HEK293T (cell line): ENCODE data around the gene NOD2.

Experiments used
- ARNT ChIP-seq: fragments of 450-650 bp; IDR thresholded peaks from 2 replicates; pipeline ENCODE4 v1.6.1; 2017; ENCODE audit warnings: mild to moderate bottlenecking
- BHLHE40 ChIP-seq: fragments of 450-650 bp; IDR thresholded peaks from 2 replicates; pipeline ENCODE4 v1.6.1; 2016; ENCODE audit warnings: mild to moderate bottlenecking, moderate library complexity, borderline replicate concordance
- ELF4 ChIP-seq: fragments of 450-650 bp; IDR thresholded peaks from 2 replicates; pipeline ENCODE4 v1.6.1; 2017; ENCODE audit warnings: antibody characterized with exemption
- FOXK2 ChIP-seq: fragments of 450-650 bp; IDR thresholded peaks from 2 replicates; pipeline ENCODE4 v1.6.1; 2016; ENCODE audit warnings: mild to moderate bottlenecking
- HDGF ChIP-seq: fragments of 450-650 bp; IDR thresholded peaks from 2 replicates; pipeline ENCODE4 v1.6.1; 2017; ENCODE audit warnings: antibody characterized with exemption, borderline replicate concordance
- L3MBTL2 ChIP-seq: fragments of 450-650 bp; conservative IDR thresholded peaks from 2 replicates; pipeline ENCODE4 v1.6.1; 2016; ENCODE audit warnings: mild to moderate bottlenecking
- LEF1 ChIP-seq: fragments of 450-650 bp; IDR thresholded peaks from 2 replicates; pipeline ENCODE4 v1.6.1; 2017; ENCODE audit warnings: mild to moderate bottlenecking, borderline replicate concordance
- NFRKB ChIP-seq: fragments of 450-650 bp; IDR thresholded peaks from 2 replicates; pipeline ENCODE4 v1.6.1; 2016; ENCODE audit warnings: mild to moderate bottlenecking, moderate library complexity
- PKNOX1 ChIP-seq: fragments of 450-650 bp; IDR thresholded peaks from 2 replicates; pipeline ENCODE4 v1.6.1; 2016
- SP1 ChIP-seq: fragments of 450-650 bp; IDR thresholded peaks from 2 replicates; pipeline ENCODE4 v1.6.1; 2017
- SUZ12 ChIP-seq: fragments of 450-650 bp; IDR thresholded peaks from 2 replicates; pipeline ENCODE4 v1.6.1; 2016; ENCODE audit warnings: mild to moderate bottlenecking
- ZNF384 ChIP-seq: fragments of 450-650 bp; IDR thresholded peaks from 2 replicates; pipeline ENCODE4 v1.6.1; 2016

- TF ChIP-seq ELF4, result no peak
- TF ChIP-seq ARNT, result no peak
- TF ChIP-seq L3MBTL2, result no peak
- no peak for TF ChIP-seq SUZ12
- TF ChIP-seq NFRKB, result no peak
- TF ChIP-seq FOXK2, result no peak
- no peak for TF ChIP-seq SP1
- TF ChIP-seq BHLHE40, result no peak
- no peak for TF ChIP-seq PKNOX1
- no peak for TF ChIP-seq ZNF384
- no peak for TF ChIP-seq LEF1
- no peak for TF ChIP-seq HDGF
Measured at GRCh38 chr16:50695017-50696000, 1.9 kb downstream of the NOD2 start.
